GM19463 (cell line): ENCODE results near the gene SCAMP2.

Source experiments
- ATAC-seq: cut with Tn5 transposase; IDR thresholded peaks from one replicate; pipeline ENCODE4 v1.9.1; 2021; ENCODE audit warnings: mild to moderate bottlenecking, moderate library complexity; ENCODE audit not compliant: unreplicated experiment

Gene SCAMP2

GRCh38 chr15:74821790-74822158, 51.4 kb downstream of the SCAMP2 start:
- no peak for ATAC-seq

- peak; percentile 85 for ATAC-seq
Observed at GRCh38 chr15:74821091-74821789, 51.9 kb downstream of the SCAMP2 start.

GRCh38 chr15:74820056-74820455, 53.1 kb downstream of the SCAMP2 start:
- no peak for ATAC-seq

GRCh38 chr15:74817370-74817737, 55.8 kb downstream of the SCAMP2 start:
- ATAC-seq: no peak

GRCh38 chr15:74816624-74817369, 56.4 kb downstream of the SCAMP2 start:
- ATAC-seq: no peak

GRCh38 chr15:74815961-74816360, 57.2 kb downstream of the SCAMP2 start:
- no peak for ATAC-seq

GRCh38 chr15:74815121-74815934, 57.8 kb downstream of the SCAMP2 start:
- ATAC-seq: no peak

- no peak for ATAC-seq
Observed at GRCh38 chr15:74812533-74812932, 60.6 kb downstream of the SCAMP2 start, which contains the start of gene LMAN1L. Gene LMAN1L (plus strand): TSS chr15:74812835. CDS start chr15:74812855, 20 bp downstream.

GRCh38 chr15:74809956-74810355, 63.2 kb downstream of the SCAMP2 start:
- no peak for ATAC-seq

- no peak for ATAC-seq
Observed at GRCh38 chr15:74809242-74809641, 63.9 kb downstream of the SCAMP2 start.

GRCh38 chr15:74808840-74809229, 64.3 kb downstream of the SCAMP2 start:
- no peak for ATAC-seq

- no peak for ATAC-seq
Observed at GRCh38 chr15:74808078-74808839, 64.9 kb downstream of the SCAMP2 start.

GRCh38 chr15:74807282-74807681, 65.9 kb downstream of the SCAMP2 start:
- no peak for ATAC-seq

GRCh38 chr15:74804935-74805334, 68.2 kb downstream of the SCAMP2 start:
- no peak for ATAC-seq

GRCh38 chr15:74802862-74803447, 70.2 kb downstream of the SCAMP2 start:
- ATAC-seq: no peak

- ATAC-seq: no peak
Observed at GRCh38 chr15:74802290-74802689, 70.9 kb downstream of the SCAMP2 start.

GRCh38 chr15:74801311-74801997, 71.7 kb downstream of the SCAMP2 start:
- no peak for ATAC-seq

GRCh38 chr15:74800559-74801094, 72.5 kb downstream of the SCAMP2 start:
- no peak for ATAC-seq

- peak; percentile 80 for ATAC-seq
Observed at GRCh38 chr15:74799856-74800558, 73.2 kb downstream of the SCAMP2 start.
